ENCODE results near the gene ZNF581. TPM values are rescaled to one million over a fixed set of nuclear protein-coding genes. Genes with fewer than 3 reads are reported as not detected.
A peak's percentile ranks its signal among the peaks of the same experiment; 100 is the strongest.

Gene ZNF581
- total RNA-seq, 4 donors from 2014 or later = 16.3 to 27.1 (median 20.2) TPM

GRCh38 chr19:55598719-55599467 lies 44.6 kb upstream of the ZNF581 start:
- no peaks in the 10 kb centered on the region for H3K9me3 ChIP-seq
- DNase-seq (ENCODE audit: low spot score in 2 of 2) = peak; percentile 94 to 97
- H3K27ac ChIP-seq = peak overlapping the region; percentile 98
- no peak for TF ChIP-seq POLR2A (IDR thresholded peaks at IDR 0.05)
- no peak for TF ChIP-seq CTCF (IDR thresholded peaks at IDR 0.05)
- TF ChIP-seq POLR2AphosphoS5 (IDR thresholded peaks at IDR 0.05) = peak in 2 of 3 donors; percentile 8 to 29
- no peak for TF ChIP-seq EP300 (IDR thresholded peaks at IDR 0.05)
- H3K27me3 ChIP-seq = no peaks in the 10 kb centered on the region
- peaks cover 37% of the 10 kb centered on the region for H3K36me3 ChIP-seq
- H3K4me3 ChIP-seq = peak overlapping the region; percentile 93
- WGBS = 8% methylated on average over 20 of the region's 26 CpGs
- peaks cover 27% of the 10 kb centered on the region for H3K4me1 ChIP-seq

GRCh38 chr19:55599468-55599841 lies 44.0 kb upstream of the ZNF581 start, which contains the start of gene FIZ1:
Gene FIZ1, minus strand, starts transcription at chr19:55599517. Its CDS starts 1,652 bp downstream, at chr19:55597865.
- H3K36me3 ChIP-seq = peaks cover 37% of the 10 kb centered on the region
- under 1% methylated on average over 23 of the region's 23 CpGs for WGBS
- DNase-seq (ENCODE audit: low spot score in 2 of 2) = peak; percentile 100
- H3K4me3 ChIP-seq = peak within 1 kb of the TSS; percentile 93
- peaks cover 32% of the 10 kb centered on the region for H3K4me1 ChIP-seq
- peak within 1 kb of the TSS; percentile 98 for H3K27ac ChIP-seq
- no peaks in the 10 kb centered on the region for H3K27me3 ChIP-seq
- TF ChIP-seq POLR2AphosphoS5 (IDR thresholded peaks at IDR 0.05) (peak in 1 of 3 donors; percentile 1), EP300 (IDR thresholded peaks at IDR 0.05) (no peak), POLR2A (IDR thresholded peaks at IDR 0.05) (no peak)
- H3K9me3 ChIP-seq = no peaks in the 10 kb centered on the region

GRCh38 chr19:55599842-55600661 lies 43.4 kb upstream of the ZNF581 start, which contains the start of gene ZNF524:
Gene ZNF524, plus strand, starts transcription at chr19:55600288. Its CDS starts 1,825 bp downstream, at chr19:55602113.
- peaks cover 38% of the 10 kb centered on the region for H3K4me1 ChIP-seq
- peak; percentile 89 to 91 for DNase-seq (ENCODE audit: low spot score in 2 of 2)
- H3K27me3 ChIP-seq = no peaks in the 10 kb centered on the region
- no peaks in the 10 kb centered on the region for H3K9me3 ChIP-seq
- peaks cover 34% of the 10 kb centered on the region for H3K36me3 ChIP-seq
- peak within 1 kb of the TSS; percentile 98 for H3K27ac ChIP-seq
- WGBS = 0% methylated on average over 7 of the region's 97 CpGs
- peak within 1 kb of the TSS; percentile 93 for H3K4me3 ChIP-seq
- peak in 1 of 3 donors; percentile 71 for TF ChIP-seq POLR2AphosphoS5 (IDR thresholded peaks at IDR 0.05)
- no peak for TF ChIP-seq POLR2A (IDR thresholded peaks at IDR 0.05)

- no peaks in the 10 kb centered on the region for H3K9me3 ChIP-seq
- no peak for TF ChIP-seq POLR2AphosphoS5 (IDR thresholded peaks at IDR 0.05)
- no peak for TF ChIP-seq EP300 (IDR thresholded peaks at IDR 0.05)
- no peak for TF ChIP-seq CTCF (IDR thresholded peaks at IDR 0.05)
- no peak for TF ChIP-seq POLR2A (IDR thresholded peaks at IDR 0.05)
- WGBS = 5% methylated on average over 5 of the region's 15 CpGs
Measured at GRCh38 chr19:55600662-55601028, 42.8 kb upstream of the ZNF581 start.

GRCh38 chr19:55601084-55601483 lies 42.4 kb upstream of the ZNF581 start:
- DNase-seq (ENCODE audit: low spot score in 2 of 2) = no peak
- peak overlapping the region; percentile 98 for H3K27ac ChIP-seq
- H3K27me3 ChIP-seq = no peaks in the 10 kb centered on the region
- 56% methylated on average over 4 of the region's 4 CpGs for WGBS
- H3K4me1 ChIP-seq = peaks cover 40% of the 10 kb centered on the region
- H3K4me3 ChIP-seq = peak overlapping the region; percentile 93
- TF ChIP-seq POLR2A (IDR thresholded peaks at IDR 0.05) (no peak), POLR2AphosphoS5 (IDR thresholded peaks at IDR 0.05) (peak in 1 of 3 donors; percentile 53), EP300 (IDR thresholded peaks at IDR 0.05) (no peak)
- H3K36me3 ChIP-seq = peaks cover 24% of the 10 kb centered on the region
- H3K9me3 ChIP-seq = no peaks in the 10 kb centered on the region

More at GRCh38 chr19:55600662-55601028, 42.8 kb upstream of the ZNF581 start:
- no peak for DNase-seq (ENCODE audit: low spot score in 2 of 2)
- H3K4me3 ChIP-seq = peak overlapping the region; percentile 93
- peak overlapping the region; percentile 98 for H3K27ac ChIP-seq
- peaks cover 28% of the 10 kb centered on the region for H3K36me3 ChIP-seq
- no peaks in the 10 kb centered on the region for H3K27me3 ChIP-seq
- H3K4me1 ChIP-seq = peaks cover 39% of the 10 kb centered on the region

GRCh38 chr19:55602104-55603001 lies 41.1 kb upstream of the ZNF581 start:
- Histone ChIP-seq H3K36me3 (peaks cover 12% of the 10 kb centered on the region), H3K27ac (no peak overlapping the region), H3K9me3 (no peaks in the 10 kb centered on the region), H3K4me1 (peaks cover 50% of the 10 kb centered on the region), H3K4me3 (no peak overlapping the region), H3K27me3 (no peaks in the 10 kb centered on the region)
- TF ChIP-seq EP300 (IDR thresholded peaks at IDR 0.05) = no peak
- no peak for TF ChIP-seq CTCF (IDR thresholded peaks at IDR 0.05)
- TF ChIP-seq POLR2AphosphoS5 (IDR thresholded peaks at IDR 0.05) = no peak
- TF ChIP-seq POLR2A (IDR thresholded peaks at IDR 0.05) = no peak
- 94% methylated on average over 40 of the region's 60 CpGs for WGBS
- DNase-seq (ENCODE audit: low spot score in 2 of 2) = no peak

Measured in suprapubic skin (tissue), 4 donors.